Pancreas (tissue), 10 donors: ENCODE data around the gene FBN3. TPM values are rescaled to one million over a fixed set of nuclear protein-coding genes. Genes with fewer than 3 reads are reported as not detected.

ENCODE experiments used
- ATAC-seq, 4 donors: fragments of 200-7000 bp; cut with Tn5 transposase; one replicate each; pipeline versions ENCODE4 v1.8.0 to v1.9.1; 2020; ENCODE audit warnings: mild to moderate bottlenecking in 4 of 4, moderate library complexity in 4 of 4
- DNase-seq, 6 donors: peaks; one replicate each; pipeline ENCODE4 v3.0.0-alpha.2; 2020
- FAIRE-seq: peaks from 2 replicates; lab custom pipeline; 2012; peaks lifted over from hg19 to GRCh38; lab: Jason Lieb, UNC
- H3K27ac ChIP-seq, 4 donors: fragments of 200-600 bp; sonication (generic); 1 replicate in 3 of 4; 2 replicates in 1 of 4; pipeline versions ENCODE4 v1.5.0 to v1.8.0; 2020
- H3K27me3 ChIP-seq, 4 donors: fragments of 200-600 bp; one replicate each; pipeline ENCODE4 v1.8.0; 2021
- H3K36me3 ChIP-seq, 3 donors: fragments of 200-600 bp; sonication (generic) in 1 of 3; one replicate each; pipeline versions ENCODE4 v1.5.0 to v1.8.0; 2020 to 2021
- H3K4me1 ChIP-seq, 3 donors: fragments of 200-600 bp; one replicate each; pipeline ENCODE4 v1.8.0; 2021
- H3K4me3 ChIP-seq, 4 donors: fragments of 200-600 bp; sonication (generic) in 2 of 4; one replicate each; pipeline versions ENCODE4 v1.5.0 to v1.8.0; 2020 to 2021
- H3K9me3 ChIP-seq, 4 donors: fragments of 200-600 bp; one replicate each; pipeline ENCODE4 v1.8.0; 2021
- WGBS, 2 donors: extraction: QIAGEN DNeasy Blood & Tissue Kit; methylation state at CpG; one replicate each; pipeline ENCODE4 v1.1.7; 2013; 5-methylcytosine and 5-hydroxymethylcytosine counted together
- intact Hi-C, 3 donors: fragments of 100-400 bp; cut with DNase I; formaldehyde crosslinking; loops; one replicate each; pipeline versions ENCODE4 v1.11.1 to v1.14.2; 2022
- polyA plus RNA-seq, 2 donors: library from polyadenylated mRNA; stranded (reverse); fragments of 200-250 nt; gene quantifications; one replicate each; pipeline ENCODE4 v1.2.3, GENCODE V29; 2013
- total RNA-seq, 6 donors: library from RNA; stranded (reverse); fragmentation: NEBNext Ultra II Directional in 4 of 6; extraction: Animal tissue kit (Norgen Biotek cat#: 25700) in 4 of 6; gene quantifications; one replicate each; pipeline versions ENCODE4 v1.2.1 to v1.2.4, GENCODE V29; 2021 to 2023
- TF ChIP-seq, protein P1 (sequence below), 4 donors: fragments of 200-600 bp; sonication (generic) in 3 of 4; IDR thresholded peaks; one replicate each; pipeline versions ENCODE4 v1.5.0 to v1.8.0; 2021; ENCODE audit warnings: antibody characterized with exemption in 4 of 4
- donor health status: healthy with polysubstance abuse.
- donor health status: DM: no; HTN: no; CAD: no; lungs with moderate emphysema.
- donor health status: DM: no; HTN: no; CAD: no.
- donor health status: control.
- donor health status: control.
- donor health status: Bipolar disorder and iron deficiency.
- donor health status: DM: yes; HTN: yes; CAD: no.
- donor health status: DM: no; HTN: no; CAD: no.
- donor health status: DM: no; HTN: no; CAD: no.
- donor health status: DM: yes; HTN: yes; CAD: no.

FBN3 gene
- total and polyA plus RNA-seq, 8 donors: under 0.01 to 0.20 (median 0.03) TPM; not detected in 2

DNA sequence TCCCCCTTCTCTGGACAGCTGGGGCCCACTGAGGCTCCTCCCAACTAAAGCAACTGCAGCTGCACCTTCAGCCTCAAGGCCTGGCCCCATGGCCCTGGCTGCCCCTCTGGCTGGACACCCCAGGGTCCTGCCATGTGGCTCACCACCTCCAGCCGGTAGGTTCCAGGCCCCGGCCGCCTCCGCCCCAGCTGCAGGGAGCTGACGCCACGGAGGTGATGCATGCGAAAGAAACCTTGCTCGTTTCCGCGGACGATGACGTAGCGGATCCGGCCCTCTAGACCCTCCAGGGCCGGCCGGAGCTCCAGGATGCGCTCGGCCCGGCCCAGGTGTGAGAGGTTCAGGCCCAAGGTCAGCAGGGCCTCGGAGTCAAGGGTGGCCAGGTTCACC, 83.5 kb downstream of the FBN3 start:
- FAIRE-seq (no peak), ATAC-seq (no peak), DNase-seq (no peak)
- H3K27ac ChIP-seq: no peak overlapping the region
- no peaks in the 10 kb centered on the region for H3K36me3 ChIP-seq
- intact Hi-C loops: no loop called here
- H3K4me3 ChIP-seq: no peak overlapping the region
- WGBS, 2 donors: 87 to 93% methylated on average over 20 of the region's 20 CpGs
- TF ChIP-seq, protein P1, sequence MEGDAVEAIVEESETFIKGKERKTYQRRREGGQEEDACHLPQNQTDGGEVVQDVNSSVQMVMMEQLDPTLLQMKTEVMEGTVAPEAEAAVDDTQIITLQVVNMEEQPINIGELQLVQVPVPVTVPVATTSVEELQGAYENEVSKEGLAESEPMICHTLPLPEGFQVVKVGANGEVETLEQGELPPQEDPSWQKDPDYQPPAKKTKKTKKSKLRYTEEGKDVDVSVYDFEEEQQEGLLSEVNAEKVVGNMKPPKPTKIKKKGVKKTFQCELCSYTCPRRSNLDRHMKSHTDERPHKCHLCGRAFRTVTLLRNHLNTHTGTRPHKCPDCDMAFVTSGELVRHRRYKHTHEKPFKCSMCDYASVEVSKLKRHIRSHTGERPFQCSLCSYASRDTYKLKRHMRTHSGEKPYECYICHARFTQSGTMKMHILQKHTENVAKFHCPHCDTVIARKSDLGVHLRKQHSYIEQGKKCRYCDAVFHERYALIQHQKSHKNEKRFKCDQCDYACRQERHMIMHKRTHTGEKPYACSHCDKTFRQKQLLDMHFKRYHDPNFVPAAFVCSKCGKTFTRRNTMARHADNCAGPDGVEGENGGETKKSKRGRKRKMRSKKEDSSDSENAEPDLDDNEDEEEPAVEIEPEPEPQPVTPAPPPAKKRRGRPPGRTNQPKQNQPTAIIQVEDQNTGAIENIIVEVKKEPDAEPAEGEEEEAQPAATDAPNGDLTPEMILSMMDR (IDR thresholded peaks at IDR 0.05): no peak
- no peaks in the 10 kb centered on the region for H3K9me3 ChIP-seq
- H3K27me3 ChIP-seq: no peaks in the 10 kb centered on the region
- H3K4me1 ChIP-seq: no peaks in the 10 kb centered on the region

GRCh38 chr19:8064911-8065874, 84.2 kb downstream of the FBN3 start:
- Histone ChIP-seq H3K27ac (no peak overlapping the region), H3K27me3 (no peaks in the 10 kb centered on the region), H3K4me3 (no peak overlapping the region), H3K4me1 (no peaks in the 10 kb centered on the region), H3K9me3 (no peaks in the 10 kb centered on the region), H3K36me3 (no peaks in the 10 kb centered on the region)
- FAIRE-seq (no peak), DNase-seq (no peak), ATAC-seq (no peak)
- TF ChIP-seq, protein P1 (IDR thresholded peaks at IDR 0.05): no peak
- intact Hi-C loops: no loop called here
- WGBS, 2 donors: 77 to 87% methylated on average over 24 of the region's 24 CpGs

DNA sequence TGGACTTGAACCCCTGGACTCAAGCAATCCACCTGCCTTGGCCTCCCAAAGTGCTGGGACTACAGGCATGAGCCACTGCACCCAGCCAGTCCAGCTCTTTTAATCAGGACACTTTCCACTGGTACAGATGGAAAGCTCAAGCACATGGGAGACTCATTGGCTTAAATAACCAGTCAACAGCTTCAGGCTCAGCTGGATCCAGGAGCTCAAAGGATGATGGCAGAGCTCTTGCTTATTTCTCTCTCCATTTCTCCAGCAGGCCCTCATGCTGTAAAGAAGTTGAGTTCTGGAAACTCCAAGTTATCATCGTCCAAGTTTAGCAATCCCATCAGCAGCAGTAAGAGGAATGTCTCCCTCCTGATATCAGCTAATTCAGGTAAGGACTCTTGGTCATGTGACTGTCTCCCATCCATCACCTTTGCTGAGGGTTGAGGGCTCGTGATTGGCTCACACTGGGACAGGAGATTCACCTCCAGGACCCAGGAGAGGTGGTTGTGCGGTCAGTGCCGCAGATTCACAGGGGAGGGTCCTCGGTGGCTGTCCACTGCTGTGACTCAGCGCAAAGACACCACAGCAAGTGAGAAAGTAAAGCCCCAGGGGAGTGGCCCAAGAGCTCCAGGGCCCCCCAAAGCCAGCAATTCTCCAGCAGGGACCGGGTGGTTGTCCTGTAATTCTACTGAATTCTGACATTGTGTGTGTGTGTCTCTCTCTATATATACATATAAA, 91.7 kb downstream of the FBN3 start:
- Histone ChIP-seq H3K36me3 (no peaks in the 10 kb centered on the region), H3K9me3 (no peaks in the 10 kb centered on the region), H3K4me1 (no peaks in the 10 kb centered on the region), H3K27me3 (no peaks in the 10 kb centered on the region), H3K4me3 (no peak overlapping the region), H3K27ac (no peak overlapping the region)
- FAIRE-seq (no peak), DNase-seq (no peak), ATAC-seq (no peak)
- 75 to 79% methylated on average over 7 of the region's 7 CpGs for WGBS, 2 donors
- intact Hi-C loops: no loop called here
- TF ChIP-seq, protein P1 (IDR thresholded peaks at IDR 0.05): no peak

DNA sequence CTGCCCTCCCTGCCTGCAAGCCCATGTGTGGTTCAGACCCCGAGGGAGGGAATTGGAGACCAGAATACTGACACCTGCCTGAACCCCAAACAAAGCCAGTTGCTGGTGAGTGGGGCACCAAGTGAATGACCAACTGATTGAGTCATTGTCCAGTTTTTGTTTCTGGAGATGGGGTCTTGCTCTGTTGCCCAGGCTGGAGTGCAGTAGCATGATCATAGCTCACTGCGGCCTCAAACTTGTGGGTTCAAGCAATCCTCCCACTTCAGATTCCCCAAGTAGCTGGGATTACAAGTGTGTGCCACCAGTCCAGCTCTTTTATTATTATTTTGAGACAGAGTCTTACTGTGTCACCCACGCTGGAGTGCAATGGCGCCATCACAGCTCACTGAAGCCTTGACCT, 92.9 kb downstream of the FBN3 start:
- no peaks in the 10 kb centered on the region for H3K27me3 ChIP-seq
- intact Hi-C loops: no loop called here
- 90 to 94% methylated on average over 4 of the region's 4 CpGs for WGBS, 2 donors
- DNase-seq (no peak), ATAC-seq (no peak), FAIRE-seq (no peak)
- no peaks in the 10 kb centered on the region for H3K9me3 ChIP-seq
- no peak overlapping the region for H3K4me3 ChIP-seq
- no peaks in the 10 kb centered on the region for H3K36me3 ChIP-seq
- TF ChIP-seq, protein P1 (IDR thresholded peaks at IDR 0.05): no peak
- no peak overlapping the region for H3K27ac ChIP-seq
- no peaks in the 10 kb centered on the region for H3K4me1 ChIP-seq
